Activated gamma-delta T cell treated with Interleukin-2 at 50 U/mL for 16 hours (primary cell): Measurements from ENCODE around the gene AOX1.
"Not testable (repeated sequence)": the region's sequence is repeated elsewhere in the genome, so short reads cannot be mapped to it uniquely, and the experiment has no call there.

Experiments used
- DNase-seq: peaks from one replicate; pipeline ENCODE4 v3.0.0-alpha.2; 2020

The AOX1 gene

GRCh38 chr2:200585730-200586643 lies at the start of gene AOX1:
AOX1 (plus strand) TSS chr2:200586014; CDS start chr2:200586109, 95 bp downstream.
- DNase-seq = peak; percentile 13

- no peak for DNase-seq
These were observed 47.7 kb upstream of the AOX1 start for GRCh38 chr2:200538139-200538538.

GRCh38 chr2:200540793-200541192 lies 45.0 kb upstream of the AOX1 start:
- DNase-seq = no peak

GRCh38 chr2:200566596-200566995 lies 19.2 kb upstream of the AOX1 start:
- not testable (repeated sequence) for DNase-seq

GRCh38 chr2:200567932-200568331 lies 17.9 kb upstream of the AOX1 start:
- DNase-seq = no peak

- DNase-seq = no peak
These were observed 9.9 kb upstream of the AOX1 start for GRCh38 chr2:200575957-200576356.

- DNase-seq = no peak
These were observed 8.8 kb upstream of the AOX1 start for GRCh38 chr2:200577027-200577426.

- DNase-seq = no peak
These were observed 7.0 kb upstream of the AOX1 start for GRCh38 chr2:200578778-200579177.

- no peak for DNase-seq
These were observed 1.2 kb upstream of the AOX1 start for GRCh38 chr2:200584639-200585038.

- no peak for DNase-seq
These were observed 479 bp upstream of the AOX1 start for GRCh38 chr2:200585340-200585729.

- DNase-seq = no peak
These were observed 796 bp downstream of the AOX1 start for GRCh38 chr2:200586644-200586975.

- no peak for DNase-seq
These were observed 1.3 kb downstream of the AOX1 start for GRCh38 chr2:200587007-200587616.

GRCh38 chr2:200588076-200588678 lies 2.4 kb downstream of the AOX1 start:
- no peak for DNase-seq

- DNase-seq = no peak
These were observed 4.3 kb downstream of the AOX1 start for GRCh38 chr2:200590090-200590489.

GRCh38 chr2:200591308-200591707 lies 5.5 kb downstream of the AOX1 start:
- DNase-seq = no peak

- DNase-seq = no peak
These were observed 6.7 kb downstream of the AOX1 start for GRCh38 chr2:200592406-200593075.

- no peak for DNase-seq
These were observed 8.1 kb downstream of the AOX1 start for GRCh38 chr2:200593905-200594304.

- no peak for DNase-seq
These were observed 10.1 kb downstream of the AOX1 start for GRCh38 chr2:200595913-200596312.

GRCh38 chr2:200596774-200597570 lies 11.2 kb downstream of the AOX1 start:
- no peak for DNase-seq

GRCh38 chr2:200599206-200599605 lies 13.4 kb downstream of the AOX1 start:
- no peak for DNase-seq

- no peak for DNase-seq
These were observed 14.9 kb downstream of the AOX1 start for GRCh38 chr2:200600549-200601225.

GRCh38 chr2:200602584-200602983 lies 16.8 kb downstream of the AOX1 start:
- no peak for DNase-seq
